Ovary (tissue), 1 donor: Measurements from ENCODE around the gene MRTFA.

ENCODE experiments used
- EP300 ChIP-seq: sonication (generic); formaldehyde crosslinking; IDR thresholded peaks from one replicate; pipeline ENCODE4 v1.6.1; 2017; ENCODE audit warnings: antibody characterized with exemption
- POLR2A ChIP-seq: fragments of 450-650 bp; IDR thresholded peaks from one replicate; pipeline ENCODE4 v1.6.1; 2017; ENCODE audit warnings: antibody characterized with exemption, mild to moderate bottlenecking, moderate library complexity

GRCh38 chr22:40592352-40593113, 44.0 kb downstream of the MRTFA start:
- TF ChIP-seq EP300, result no peak
- TF ChIP-seq POLR2A, result no peak
